Body of pancreas (tissue), 4 donors: ENCODE data around the gene ACVR1B. TPM values are rescaled to one million over a fixed set of nuclear protein-coding genes. Genes with fewer than 3 reads are reported as not detected.

Source experiments
- ATAC-seq: fragments of 150-250 bp; one replicate; pipeline ENCODE4 v1.9.1; 2016
- DNase-seq, 4 donors: peaks; one replicate each; pipeline ENCODE4 v3.0.0-alpha.2; 2019
- H3K27ac ChIP-seq, 4 donors: fragments of 200-600 bp; sonication (generic); 1 replicate in 3 of 4; 2 replicates in 1 of 4; pipeline versions ENCODE4 v1.5.1 to v1.6.1; 2016 to 2019; ENCODE audit warnings: mild to moderate bottlenecking in 1 of 4, mixed read lengths in 1 of 4, moderate library complexity in 1 of 4
- H3K27me3 ChIP-seq, 2 donors: fragments of 200-600 bp; sonication (generic); one replicate each; pipeline ENCODE4 v1.6.0; 2016; ENCODE audit warnings: mild to moderate bottlenecking in 1 of 2
- H3K36me3 ChIP-seq, 2 donors: fragments of 200-600 bp; sonication (generic); replicated peaks in 1 of 2; 2 replicates each; pipeline ENCODE4 v1.5.1; 2016; ENCODE audit warnings: low read depth in 2 of 2; ENCODE audit not compliant: insufficient read depth in 1 of 2
- H3K4me1 ChIP-seq: fragments of 200-600 bp; sonication (generic); one replicate; pipeline ENCODE4 v1.6.0; 2016
- H3K4me3 ChIP-seq, 2 donors: fragments of 200-600 bp; sonication (generic); 1 replicate in 1 of 2; 2 replicates in 1 of 2; pipeline ENCODE4 v1.5.1; 2016 to 2019
- H3K9me3 ChIP-seq, 3 donors: fragments of 200-600 bp; sonication (generic); 1 replicate in 2 of 3; 2 replicates in 1 of 3; pipeline ENCODE4 v1.5.1; 2016
- CTCF ChIP-seq, 7 experiments: fragments of 450-650 bp in 4 of 7; fragments of 200-600 bp in 3 of 7; sonication (generic) in 3 of 7; IDR thresholded peaks; one replicate each; pipeline ENCODE4 v1.5.1; 2016 to 2019; ENCODE audit warnings: antibody characterized with exemption in 7 of 7
- POLR2A ChIP-seq, 3 donors: fragments of 450-650 bp; IDR thresholded peaks; one replicate each; pipeline ENCODE4 v1.6.1; 2016; ENCODE audit warnings: antibody characterized with exemption in 3 of 3, mild to moderate bottlenecking in 2 of 3
- WGBS, 2 donors: methylation state at CpG; one replicate each; pipeline ENCODE4 v1.1.5; 2017; 5-methylcytosine and 5-hydroxymethylcytosine counted together
- intact Hi-C: fragments of 100-400 bp; cut with DNase I; formaldehyde crosslinking; loops from one replicate; pipeline ENCODE4 v1.15.1; 2023
- total RNA-seq, 2 donors: library from RNA; depleted of rRNA; stranded (reverse); fragments of >200 nt; gene quantifications; one replicate each; pipeline ENCODE4 v1.1.0, GENCODE V29; 2016

Gene ACVR1B
- total RNA-seq, 2 donors from 2014 or later = 19.8 to 21.8 TPM

GRCh38 chr12:51906430-51907082 is 44.9 kb upstream of the ACVR1B start:
- peak; percentile 2 for ATAC-seq
- peaks cover 9% of the 10 kb centered on the region for H3K4me1 ChIP-seq
- peak overlapping the region; percentile 58 to 74 (median 68) for H3K27ac ChIP-seq
- DNase-seq = no peak
- no peaks in the 10 kb centered on the region for H3K36me3 ChIP-seq
- TF ChIP-seq CTCF (IDR thresholded peaks at IDR 0.05) (no peak), POLR2A (IDR thresholded peaks at IDR 0.05) (no peak)
- 35 to 47% methylated on average over 14 to 23 of the region's 23 CpGs for WGBS, 2 donors
- intact Hi-C loops = no loop called here
- H3K9me3 ChIP-seq = no peaks in the 10 kb centered on the region
- no peak overlapping the region for H3K4me3 ChIP-seq
- H3K27me3 ChIP-seq = peaks cover 0 to 3% of the 10 kb centered on the region in 2 donors

GRCh38 chr12:51907083-51907855 is 44.2 kb upstream of the ACVR1B start, which contains the start of gene ACVRL1:
Gene ACVRL1 (plus strand): TSS chr12:51907504. CDS start chr12:51912475, 4,971 bp downstream.
- ATAC-seq (peak; percentile 16), DNase-seq (peak in 1 of 4 donors; percentile 27)
- H3K27ac ChIP-seq = peak within 1 kb of the TSS; percentile 58 to 74 (median 68)
- peaks cover 9% of the 10 kb centered on the region for H3K4me1 ChIP-seq
- no peaks in the 10 kb centered on the region for H3K9me3 ChIP-seq
- WGBS, 2 donors = 10 to 19% methylated on average over 12 to 54 of the region's 74 CpGs
- H3K36me3 ChIP-seq = no peaks in the 10 kb centered on the region
- no peak within 1 kb of the TSS for H3K4me3 ChIP-seq
- intact Hi-C loops = no loop called here
- TF ChIP-seq CTCF (IDR thresholded peaks at IDR 0.05) (no peak), POLR2A (IDR thresholded peaks at IDR 0.05) (no peak)
- H3K27me3 ChIP-seq = peaks cover 0 to 3% of the 10 kb centered on the region in 2 donors

DNA sequence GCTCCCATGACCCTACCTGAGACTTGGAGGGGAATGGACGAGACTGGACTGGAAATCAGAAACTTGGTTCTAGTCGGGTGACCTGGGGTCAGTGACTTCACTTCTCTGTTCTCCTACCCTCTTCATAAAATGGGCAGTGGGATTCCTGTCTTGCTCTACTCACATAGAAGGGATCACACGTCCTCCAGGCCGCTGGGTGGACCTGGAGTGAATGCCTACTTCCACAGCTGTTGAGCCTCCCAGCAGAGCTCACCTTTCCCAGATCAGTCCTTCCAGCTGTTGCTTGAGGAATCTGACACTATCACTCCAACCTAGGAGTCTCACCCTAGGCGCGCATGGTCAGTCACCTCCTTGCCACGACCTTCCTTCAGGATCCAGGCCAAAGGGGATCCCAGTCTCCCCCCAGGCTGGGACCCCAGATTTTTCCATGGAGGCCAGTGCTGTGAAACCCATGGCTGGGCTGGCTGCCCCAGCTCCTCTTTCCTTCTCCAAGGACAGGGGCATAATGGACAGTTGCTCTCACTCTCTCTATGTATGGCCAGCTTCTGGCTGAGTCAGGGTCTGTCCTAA is 43.6 kb upstream of the ACVR1B start:
- ATAC-seq (no peak), DNase-seq (no peak)
- Histone ChIP-seq H3K4me1 (peaks cover 9% of the 10 kb centered on the region), H3K36me3 (no peaks in the 10 kb centered on the region), H3K4me3 (no peak overlapping the region), H3K27ac (peak overlapping the region; percentile 58 to 74 (median 68)), H3K27me3 (peaks cover 0 to 3% of the 10 kb centered on the region in 2 donors), H3K9me3 (no peaks in the 10 kb centered on the region)
- 77 to 87% methylated on average over 7 of the region's 7 CpGs for WGBS, 2 donors
- no peak for TF ChIP-seq CTCF (IDR thresholded peaks at IDR 0.05)
- no peak for TF ChIP-seq POLR2A (IDR thresholded peaks at IDR 0.05)
- intact Hi-C loops = no loop called here

- DNase-seq = no peak
- no peak for ATAC-seq
- Histone ChIP-seq H3K27ac (no peak overlapping the region), H3K9me3 (no peaks in the 10 kb centered on the region), H3K4me1 (peaks cover 9% of the 10 kb centered on the region), H3K4me3 (no peak overlapping the region), H3K27me3 (peaks cover 0 to 3% of the 10 kb centered on the region in 2 donors), H3K36me3 (no peaks in the 10 kb centered on the region)
- intact Hi-C loops = no loop called here
- WGBS, 2 donors = 71 to 81% methylated on average over 9 of the region's 9 CpGs
- TF ChIP-seq CTCF (IDR thresholded peaks at IDR 0.05) (no peak), POLR2A (IDR thresholded peaks at IDR 0.05) (no peak)
These were observed 42.5 kb upstream of the ACVR1B start for GRCh38 chr12:51908876-51909592.
